IgD-negative memory B cell (primary cell): ENCODE results near the gene HAUS8. TPM values are rescaled to one million over a fixed set of nuclear protein-coding genes. Genes with fewer than 3 reads are reported as not detected.

Source experiments
- H3K27ac Mint-ChIP-seq, 3 donors: one replicate each; pipeline ENCODE4 v1.8.0; 2020 to 2022; ENCODE audit warnings: mild to moderate bottlenecking in 3 of 3, mixed read lengths in 3 of 3, moderate library complexity in 1 of 3
- H3K27me3 Mint-ChIP-seq: one replicate; pipeline ENCODE4 v1.8.0; 2021; ENCODE audit warnings: mixed read lengths
- H3K36me3 Mint-ChIP-seq: one replicate; pipeline ENCODE4 v1.8.0; 2020; ENCODE audit warnings: mild to moderate bottlenecking, mixed read lengths
- H3K4me1 Mint-ChIP-seq, 3 donors: one replicate each; pipeline ENCODE4 v1.8.0; 2020 to 2022; ENCODE audit warnings: mixed read lengths in 3 of 3, mild to moderate bottlenecking in 1 of 3
- H3K4me3 Mint-ChIP-seq, 4 donors: one replicate each; pipeline ENCODE4 v1.8.0; 2020 to 2022; ENCODE audit warnings: mild to moderate bottlenecking in 4 of 4, mixed read lengths in 4 of 4, moderate library complexity in 3 of 4
- H3K9me3 Mint-ChIP-seq, 3 donors: one replicate each; pipeline ENCODE4 v1.8.0; 2020 to 2021; ENCODE audit warnings: mixed read lengths in 3 of 3, mild to moderate bottlenecking in 1 of 3
- polyA plus RNA-seq: library from polyadenylated mRNA; unstranded; fragments of 300-500 nt; fragmentation: Illumina TruSeq; gene quantifications from one replicate; pipeline ENCODE4 v1.2.3, GENCODE V29; 2021

HAUS8 gene
- polyA plus RNA-seq, 1 donor from 2014 or later, result 11.4 TPM

DNA sequence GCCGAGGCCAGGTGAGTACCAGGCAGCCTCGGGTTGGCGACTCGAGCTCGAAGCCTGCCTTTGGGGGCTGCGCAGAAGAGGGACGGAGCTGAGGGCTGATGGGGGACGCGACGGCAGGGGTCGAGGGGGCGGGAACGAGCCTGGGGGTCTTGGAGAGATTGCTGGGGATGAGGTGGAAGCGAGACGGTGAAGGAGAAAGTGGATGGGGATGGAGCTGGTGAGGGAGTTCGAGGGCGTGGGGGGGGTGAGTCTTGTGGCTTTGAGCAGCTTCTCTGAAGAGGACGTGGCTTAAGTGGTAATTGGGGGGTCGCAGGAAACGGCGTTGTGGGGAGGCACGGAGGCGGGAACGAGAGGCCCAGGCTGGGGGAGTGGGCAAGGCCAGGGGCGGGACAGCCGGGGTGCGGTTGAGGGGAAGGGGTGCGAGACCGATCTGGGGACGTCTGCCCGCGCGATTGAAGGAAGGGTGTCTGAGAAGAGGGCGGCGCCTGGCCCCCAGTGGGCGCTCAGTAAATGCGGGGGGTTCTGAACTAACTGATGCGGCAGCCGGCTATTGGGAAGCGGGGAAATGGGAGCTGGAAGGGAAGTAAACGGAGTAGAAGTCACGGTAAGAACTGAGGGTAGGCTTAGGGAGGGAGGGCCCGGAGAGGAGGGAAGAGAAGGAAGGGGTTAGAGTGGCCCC lies 751 bp upstream of the HAUS8 start:
- H3K27me3 Mint-ChIP-seq, result no peaks in the 10 kb centered on the region
- peak overlapping the region; percentile 93 to 100 (median 96) for H3K4me3 Mint-ChIP-seq
- H3K27ac Mint-ChIP-seq, result peak overlapping the region; percentile 94 to 97 (median 96)
- peaks cover 41 to 52% (median 42%) of the 10 kb centered on the region in 3 donors for H3K4me1 Mint-ChIP-seq
- H3K9me3 Mint-ChIP-seq, result no peaks in the 10 kb centered on the region
- peaks cover 6% of the 10 kb centered on the region for H3K36me3 Mint-ChIP-seq

DNA sequence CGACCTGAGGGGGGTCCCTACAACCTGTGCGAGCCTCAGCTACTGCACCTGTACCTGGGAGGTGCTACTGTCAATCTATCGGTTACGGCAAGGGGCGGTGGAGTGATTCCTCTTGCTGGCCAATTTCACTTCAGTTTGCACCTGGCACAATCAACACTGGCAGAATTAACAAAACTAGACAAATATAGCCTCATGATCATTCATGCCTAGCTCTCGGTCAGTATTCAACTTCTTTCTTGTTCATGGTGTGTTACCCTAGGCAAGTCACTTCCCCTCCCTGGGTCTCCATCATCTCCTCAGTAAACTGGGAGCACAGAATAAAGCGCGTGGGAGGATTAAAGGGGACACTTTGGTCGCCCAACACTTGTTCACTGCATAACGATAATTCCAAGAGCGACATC lies 618 bp downstream of the HAUS8 start:
- Mint-ChIP-seq H3K36me3 (peaks cover 6% of the 10 kb centered on the region), H3K4me1 (peaks cover 34 to 44% (median 40%) of the 10 kb centered on the region in 3 donors), H3K27me3 (no peaks in the 10 kb centered on the region), H3K9me3 (no peaks in the 10 kb centered on the region), H3K4me3 (peak overlapping the region; percentile 93 to 99 (median 96)), H3K27ac (peak overlapping the region; percentile 96 to 98 (median 97))

DNA sequence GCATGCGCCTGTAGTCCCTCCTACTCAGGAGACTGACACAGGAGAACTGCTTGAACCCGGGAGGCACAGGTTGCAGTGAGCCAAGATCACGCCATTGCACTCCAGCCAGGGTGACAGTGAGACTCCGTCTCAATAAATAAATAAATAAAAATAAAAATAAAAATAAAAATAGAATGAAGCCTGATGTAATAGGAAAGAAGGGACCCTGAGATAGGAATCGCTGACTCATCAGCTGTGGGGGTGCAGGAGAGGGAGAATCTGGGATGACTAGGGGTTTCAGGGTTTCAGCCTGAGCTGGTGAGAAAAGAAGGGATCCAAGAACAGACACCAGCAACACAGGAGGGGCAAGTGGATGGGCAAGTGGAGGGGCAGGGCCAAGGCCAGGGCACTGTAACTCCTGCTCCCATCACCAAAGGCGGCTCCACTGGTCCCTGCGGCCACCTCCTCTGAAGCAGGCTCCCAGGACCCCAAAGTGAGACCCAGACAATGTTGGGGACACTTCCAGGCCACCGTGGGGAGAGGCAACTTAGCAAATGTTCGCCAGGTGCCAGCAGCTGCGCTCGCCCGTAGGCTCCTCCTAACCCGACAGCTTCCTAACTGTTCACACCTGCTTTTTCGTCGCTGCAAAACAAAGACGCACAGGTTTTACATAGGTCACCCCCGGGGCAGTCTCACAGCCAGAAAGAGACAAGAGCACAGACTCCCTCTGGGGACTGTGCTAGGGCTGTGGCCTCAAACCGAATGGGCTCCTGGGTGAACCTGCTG lies 1.2 kb downstream of the HAUS8 start:
- H3K4me3 Mint-ChIP-seq, result peak overlapping the region; percentile 93 to 99 (median 96)
- H3K27me3 Mint-ChIP-seq, result no peaks in the 10 kb centered on the region
- peak overlapping the region; percentile 96 to 98 (median 97) for H3K27ac Mint-ChIP-seq
- no peaks in the 10 kb centered on the region for H3K9me3 Mint-ChIP-seq
- H3K36me3 Mint-ChIP-seq, result peaks cover 6% of the 10 kb centered on the region
- peaks cover 29 to 38% (median 34%) of the 10 kb centered on the region in 3 donors for H3K4me1 Mint-ChIP-seq

DNA sequence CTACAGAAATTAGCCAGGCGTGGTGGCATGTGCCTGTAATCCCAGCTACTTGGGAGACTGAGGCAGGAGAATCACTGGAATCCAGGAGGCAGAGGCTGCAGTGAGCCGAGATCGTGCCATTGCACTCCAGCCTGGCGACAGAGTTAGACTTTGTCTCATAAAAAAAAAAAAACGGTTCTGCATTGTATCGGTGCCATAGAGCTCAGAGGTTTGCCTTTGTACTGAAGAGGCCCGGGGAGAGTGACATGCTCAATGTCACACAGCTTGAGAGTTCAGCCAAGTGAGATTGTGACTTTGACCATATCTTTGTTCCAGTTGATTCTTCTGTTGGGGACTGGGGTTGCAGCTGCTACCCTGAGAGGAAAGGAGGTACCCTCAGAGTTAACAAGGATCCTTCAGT lies 4.3 kb downstream of the HAUS8 start:
- peaks cover 9% of the 10 kb centered on the region for H3K36me3 Mint-ChIP-seq
- H3K4me1 Mint-ChIP-seq, result peaks cover 23 to 32% (median 28%) of the 10 kb centered on the region in 3 donors
- peak overlapping the region in 1 of 4 donors; percentile 11 for H3K4me3 Mint-ChIP-seq
- peaks cover 2% of the 10 kb centered on the region for H3K27me3 Mint-ChIP-seq
- peak overlapping the region in 2 of 3 donors; percentile 47 to 61 for H3K27ac Mint-ChIP-seq
- H3K9me3 Mint-ChIP-seq, result no peaks in the 10 kb centered on the region

DNA sequence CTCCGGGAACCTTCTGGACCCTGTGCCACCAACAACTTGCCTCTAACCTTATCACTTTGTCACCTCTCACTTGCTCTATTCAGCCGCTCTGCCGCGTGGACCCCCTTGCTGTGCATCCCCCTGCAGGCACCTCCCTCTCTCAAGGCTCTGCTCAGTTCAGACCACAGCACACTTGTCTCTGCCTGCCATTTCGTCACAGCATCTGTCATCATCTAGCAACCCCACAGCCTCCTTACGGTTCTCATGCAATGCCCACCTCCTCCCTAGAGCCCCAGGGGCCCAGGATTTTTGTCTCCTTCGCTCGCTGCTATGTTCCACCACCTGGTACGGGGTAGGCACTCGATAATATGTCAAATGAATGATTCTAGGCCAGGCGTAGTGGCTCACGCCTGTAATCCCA lies 4.8 kb downstream of the HAUS8 start:
- Mint-ChIP-seq H3K9me3 (no peaks in the 10 kb centered on the region), H3K36me3 (peaks cover 9% of the 10 kb centered on the region), H3K27me3 (peaks cover 2% of the 10 kb centered on the region), H3K4me3 (peak overlapping the region in 1 of 4 donors; percentile 11), H3K27ac (peak overlapping the region in 1 of 3 donors; percentile 61), H3K4me1 (peaks cover 23 to 32% (median 28%) of the 10 kb centered on the region in 3 donors)

DNA sequence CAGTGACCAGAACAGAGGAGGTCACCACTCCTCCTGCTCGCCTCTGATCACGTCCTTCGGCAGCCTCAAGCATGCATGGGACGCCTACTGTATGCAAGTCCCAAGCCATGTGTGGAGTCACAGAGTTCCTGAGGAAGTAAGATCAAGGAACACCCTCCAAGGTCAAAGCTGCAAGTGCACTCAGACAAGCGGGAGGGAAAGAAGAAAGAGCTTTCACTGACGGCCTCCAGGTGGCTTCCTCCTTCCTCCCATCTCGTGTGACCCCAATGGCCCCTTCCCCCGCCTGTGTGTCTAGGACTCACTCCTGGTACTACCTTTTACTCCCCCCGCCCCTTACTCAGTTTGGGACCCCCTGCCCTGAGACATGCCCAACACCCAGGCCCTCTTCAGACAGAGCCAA lies 6.1 kb downstream of the HAUS8 start:
- Mint-ChIP-seq H3K4me3 (peak overlapping the region in 1 of 4 donors; percentile 42), H3K27ac (no peak overlapping the region), H3K27me3 (peaks cover 2% of the 10 kb centered on the region), H3K36me3 (peaks cover 11% of the 10 kb centered on the region), H3K4me1 (peaks cover 28 to 39% (median 31%) of the 10 kb centered on the region in 3 donors), H3K9me3 (no peaks in the 10 kb centered on the region)

DNA sequence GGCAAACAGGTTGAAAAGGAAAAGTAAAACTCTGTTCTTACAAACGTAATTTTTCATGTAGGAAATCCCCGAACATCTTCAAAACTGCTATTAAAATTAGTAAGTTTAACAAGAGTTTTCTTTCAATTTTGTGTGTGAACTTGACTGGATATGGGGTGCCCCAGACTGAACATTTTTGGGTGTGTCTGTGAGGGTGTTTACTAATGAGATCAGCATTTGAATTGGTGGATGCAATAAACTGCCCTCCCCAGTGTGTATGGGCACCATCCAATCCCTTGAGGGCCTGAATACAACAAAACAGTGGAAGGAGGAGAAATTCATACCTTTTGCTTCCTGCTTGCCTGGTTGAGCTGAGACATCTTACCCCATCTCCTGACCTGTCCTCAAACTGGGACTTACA lies 11.8 kb downstream of the HAUS8 start:
- H3K36me3 Mint-ChIP-seq, result peaks cover 4% of the 10 kb centered on the region
- peaks cover 2% of the 10 kb centered on the region for H3K27me3 Mint-ChIP-seq
- peaks cover 21 to 31% (median 25%) of the 10 kb centered on the region in 3 donors for H3K4me1 Mint-ChIP-seq
- H3K27ac Mint-ChIP-seq, result peak overlapping the region in 2 of 3 donors; percentile 78 to 85
- no peak overlapping the region for H3K4me3 Mint-ChIP-seq
- no peaks in the 10 kb centered on the region for H3K9me3 Mint-ChIP-seq

DNA sequence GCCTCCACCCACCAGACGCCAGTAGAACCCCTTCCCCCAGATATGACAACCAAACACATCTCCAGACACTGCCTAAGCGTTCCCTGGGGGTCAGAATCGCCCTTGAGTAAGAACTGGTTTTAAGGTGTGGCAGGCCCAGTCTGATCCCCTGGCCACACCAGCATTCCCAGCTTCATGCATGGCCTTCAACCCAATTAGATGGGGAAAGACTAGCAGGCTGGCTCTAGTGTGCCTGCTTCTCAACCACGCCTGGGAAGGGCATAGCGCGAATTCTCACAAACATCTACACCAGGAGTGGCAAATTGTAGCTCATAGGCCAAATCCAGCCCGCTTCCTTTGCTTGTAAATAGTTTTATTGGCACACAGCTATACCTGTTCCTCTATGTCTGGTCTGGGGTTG lies 13.6 kb downstream of the HAUS8 start:
- Mint-ChIP-seq H3K4me1 (peaks cover 11 to 22% (median 17%) of the 10 kb centered on the region in 3 donors), H3K27me3 (no peaks in the 10 kb centered on the region), H3K27ac (peak overlapping the region in 1 of 3 donors; percentile 74), H3K4me3 (no peak overlapping the region), H3K36me3 (peaks cover 3% of the 10 kb centered on the region), H3K9me3 (no peaks in the 10 kb centered on the region)

DNA sequence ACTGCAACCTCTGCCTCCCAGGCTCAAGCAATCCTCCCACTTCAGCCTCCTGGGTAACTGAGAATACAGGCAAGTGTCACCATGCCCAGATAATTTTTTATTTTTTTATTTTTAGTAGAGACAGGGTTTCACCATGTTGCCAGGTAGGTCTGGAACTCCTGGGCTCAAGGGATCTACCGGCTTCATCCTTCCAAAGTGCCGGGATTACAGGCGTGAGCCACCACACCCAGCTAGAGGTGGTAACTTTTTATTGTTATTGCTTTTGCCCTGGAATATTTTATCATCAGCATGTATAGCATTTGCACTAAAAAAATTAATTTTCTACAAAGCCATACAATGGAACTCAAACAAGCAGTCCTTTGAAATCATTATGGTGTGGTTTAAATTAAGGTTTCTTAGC lies 14.0 kb downstream of the HAUS8 start:
- H3K36me3 Mint-ChIP-seq, result peaks cover 5% of the 10 kb centered on the region
- H3K9me3 Mint-ChIP-seq, result no peaks in the 10 kb centered on the region
- peaks cover 11 to 19% (median 17%) of the 10 kb centered on the region in 3 donors for H3K4me1 Mint-ChIP-seq
- H3K4me3 Mint-ChIP-seq, result no peak overlapping the region
- peak overlapping the region in 1 of 3 donors; percentile 74 for H3K27ac Mint-ChIP-seq
- no peaks in the 10 kb centered on the region for H3K27me3 Mint-ChIP-seq

DNA sequence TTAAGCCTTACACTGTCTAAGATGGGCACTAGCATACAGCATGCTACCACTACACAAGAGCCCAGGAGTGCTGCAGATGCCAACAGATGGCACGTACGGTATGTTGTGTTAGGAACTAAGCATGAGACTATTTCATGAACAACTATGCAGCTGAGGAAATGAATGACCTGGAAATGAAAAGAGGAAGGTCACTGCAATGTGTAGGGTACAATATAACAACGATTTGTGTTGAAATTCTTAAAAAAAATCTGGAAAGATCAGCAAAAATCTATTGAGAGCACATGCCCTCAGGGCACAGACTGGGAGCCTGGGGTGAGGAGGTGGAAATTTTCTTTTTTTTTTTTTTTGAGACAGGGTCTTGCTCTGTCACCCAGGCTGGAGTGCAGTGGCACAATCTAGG lies 14.4 kb downstream of the HAUS8 start:
- Mint-ChIP-seq H3K36me3 (peaks cover 6% of the 10 kb centered on the region), H3K27ac (no peak overlapping the region), H3K4me3 (no peak overlapping the region), H3K9me3 (no peaks in the 10 kb centered on the region), H3K4me1 (peaks cover 11 to 19% (median 17%) of the 10 kb centered on the region in 3 donors), H3K27me3 (no peaks in the 10 kb centered on the region)

DNA sequence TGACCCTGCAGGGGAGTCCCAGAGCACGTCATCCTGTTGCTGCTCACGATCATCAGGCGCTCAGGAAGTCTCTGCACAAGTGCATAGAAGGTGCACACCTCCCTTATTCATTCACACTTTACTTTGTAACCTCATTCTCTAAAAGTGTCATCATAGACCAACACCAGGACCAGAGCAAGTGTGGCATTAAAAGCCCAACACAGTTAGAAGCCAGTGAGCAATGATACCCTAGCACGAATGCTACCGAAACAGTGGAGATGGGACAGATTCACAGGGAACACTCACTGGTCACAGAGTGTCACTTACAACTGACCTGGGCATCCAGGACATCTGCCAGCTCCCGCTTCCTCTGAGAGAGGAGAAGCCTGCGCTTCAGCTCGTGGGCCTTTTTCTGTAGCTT lies 17.0 kb downstream of the HAUS8 start:
- peaks cover 0 to 2% (median 2%) of the 10 kb centered on the region in 3 donors for H3K4me1 Mint-ChIP-seq
- no peaks in the 10 kb centered on the region for H3K9me3 Mint-ChIP-seq
- no peak overlapping the region for H3K4me3 Mint-ChIP-seq
- H3K36me3 Mint-ChIP-seq, result peaks cover 4% of the 10 kb centered on the region
- no peaks in the 10 kb centered on the region for H3K27me3 Mint-ChIP-seq
- H3K27ac Mint-ChIP-seq, result no peak overlapping the region

DNA sequence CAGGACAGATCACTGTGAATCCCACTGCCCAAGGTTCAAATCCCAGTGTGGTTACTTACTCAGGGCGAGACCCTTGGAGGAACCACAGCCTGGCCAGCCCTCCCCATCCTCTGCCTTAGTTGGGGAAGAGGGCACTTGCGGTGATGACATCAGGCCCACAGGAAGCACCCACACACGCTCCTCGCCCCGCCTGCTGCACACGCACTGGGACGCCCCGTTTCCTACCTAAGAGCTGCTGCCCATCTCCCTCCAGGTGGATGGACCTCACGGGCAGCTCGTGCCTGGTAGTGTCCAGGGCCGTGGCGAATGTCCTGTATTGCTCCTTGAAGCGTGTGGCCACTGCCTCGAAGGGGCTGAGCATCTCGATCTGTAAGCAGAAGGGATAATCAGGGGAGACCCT lies 19.6 kb downstream of the HAUS8 start:
- no peak overlapping the region for H3K27ac Mint-ChIP-seq

DNA sequence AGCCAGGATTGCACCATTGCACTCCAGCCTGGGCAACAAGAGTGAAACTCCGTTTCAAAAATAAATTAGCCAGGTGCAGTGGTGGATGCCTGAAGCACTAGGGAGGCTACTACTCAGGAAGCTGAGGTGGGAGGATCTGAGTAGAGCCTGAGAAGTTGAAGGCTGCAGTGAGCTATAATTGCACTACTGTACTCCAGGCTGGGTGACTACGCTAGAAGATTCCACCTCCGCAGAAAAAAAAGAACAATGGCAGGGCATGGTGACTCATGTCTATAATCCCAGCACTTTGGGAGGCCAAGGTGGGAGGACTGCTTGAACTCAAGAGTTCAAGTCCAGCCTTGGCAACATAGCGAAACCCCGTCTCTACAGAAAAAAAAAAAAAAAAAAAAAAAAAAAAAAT lies 20.5 kb downstream of the HAUS8 start:
- Mint-ChIP-seq H3K9me3 (no peaks in the 10 kb centered on the region), H3K36me3 (peaks cover 10% of the 10 kb centered on the region), H3K27me3 (no peaks in the 10 kb centered on the region), H3K4me3 (no peak overlapping the region), H3K4me1 (no peaks in the 10 kb centered on the region), H3K27ac (no peak overlapping the region)

More for the DNA sequence above, 19.6 kb downstream of the HAUS8 start:
- Mint-ChIP-seq H3K27me3 (no peaks in the 10 kb centered on the region), H3K36me3 (peaks cover 10% of the 10 kb centered on the region), H3K4me3 (no peak overlapping the region), H3K4me1 (no peaks in the 10 kb centered on the region), H3K9me3 (no peaks in the 10 kb centered on the region)

DNA sequence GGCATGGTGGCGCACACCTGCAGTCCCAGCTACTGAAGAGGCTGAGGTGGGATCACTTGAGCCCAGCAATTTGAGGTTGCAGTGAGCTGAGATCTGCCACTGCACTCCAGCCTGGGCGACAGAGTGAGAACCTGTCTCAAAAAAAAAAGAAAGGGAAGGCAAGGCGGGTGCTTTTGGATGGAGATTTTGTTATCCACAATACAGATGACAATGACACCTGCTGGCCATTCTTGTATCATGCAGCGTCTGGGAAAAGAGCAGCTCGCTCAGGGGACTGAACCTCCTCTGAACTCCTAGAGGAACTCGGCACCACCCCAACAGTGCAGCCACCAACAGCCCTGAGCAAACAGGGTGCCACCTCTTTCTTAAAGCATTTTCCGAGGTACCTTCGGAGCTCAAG lies 22.8 kb downstream of the HAUS8 start:
- Mint-ChIP-seq H3K4me1 (no peaks in the 10 kb centered on the region), H3K27me3 (no peaks in the 10 kb centered on the region), H3K27ac (peak overlapping the region in 2 of 3 donors; percentile 76 to 81), H3K36me3 (peaks cover 8% of the 10 kb centered on the region), H3K4me3 (no peak overlapping the region), H3K9me3 (no peaks in the 10 kb centered on the region)

DNA sequence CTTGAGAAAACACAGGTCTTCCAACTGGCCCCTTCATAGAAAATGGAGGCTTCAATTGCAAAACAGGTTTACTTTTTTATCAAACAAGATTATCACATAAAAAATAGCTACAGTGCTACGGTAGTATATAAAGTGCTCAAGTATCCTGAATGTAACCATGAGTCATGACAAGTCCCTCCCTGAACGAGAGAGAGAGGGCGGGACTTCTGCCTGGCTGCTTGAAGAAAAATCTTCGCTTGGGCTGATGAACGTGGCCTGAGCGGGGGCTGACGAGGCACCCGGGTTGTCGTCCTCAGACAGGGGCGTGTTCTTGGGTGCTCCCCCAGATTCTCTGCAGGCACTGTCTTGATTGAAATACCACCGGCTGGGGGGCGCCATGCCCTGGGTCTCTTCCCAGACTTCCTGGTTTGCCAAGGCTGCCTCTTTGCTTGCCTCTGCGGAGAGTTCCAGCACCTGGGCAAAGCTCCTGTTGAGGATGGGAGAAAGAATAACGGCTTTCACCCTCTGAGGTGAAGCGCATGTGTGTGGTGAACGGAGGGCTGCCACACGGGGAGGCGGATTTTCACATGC lies 25.5 kb downstream of the HAUS8 start:
- Mint-ChIP-seq H3K4me3 (no peak overlapping the region), H3K4me1 (no peaks in the 10 kb centered on the region), H3K9me3 (no peaks in the 10 kb centered on the region), H3K27ac (peak overlapping the region in 1 of 3 donors; percentile 27), H3K36me3 (peaks cover 7% of the 10 kb centered on the region), H3K27me3 (no peaks in the 10 kb centered on the region)
